Activated CD4-positive, alpha-beta T cell treated with anti-CD3 and anti-CD28 coated beads for 24 hours (primary cell): ENCODE results near the gene PRKCD.
A peak's percentile ranks its signal among the peaks of the same experiment; 100 is the strongest.

Source experiments
- DNase-seq, 2 donors: peaks; one replicate each; pipeline ENCODE4 v3.0.0-alpha.2; 2020; ENCODE audit warnings: low read depth in 2 of 2

PRKCD gene

DNA sequence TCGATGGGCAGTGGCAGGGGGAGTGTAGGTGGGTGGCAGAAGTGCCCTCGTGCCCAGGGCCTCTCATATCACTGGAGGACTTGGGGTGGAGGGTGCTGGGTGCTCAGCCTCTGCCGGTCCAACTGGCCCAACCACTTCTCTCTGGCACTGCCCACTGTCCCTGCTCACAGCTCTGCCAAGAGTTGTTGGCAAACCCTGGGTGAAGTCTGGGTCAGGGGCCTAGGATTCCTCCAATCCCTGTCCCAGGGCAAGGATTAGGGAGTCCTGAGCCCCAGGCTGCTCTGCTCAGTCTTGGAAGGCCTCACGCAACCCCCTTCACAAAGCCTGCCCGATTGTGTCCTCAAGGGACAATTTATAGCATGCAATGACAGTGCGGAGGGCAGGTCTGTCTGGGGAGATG lies 5.2 kb upstream of the PRKCD start:
- DNase-seq, result no peak

DNA sequence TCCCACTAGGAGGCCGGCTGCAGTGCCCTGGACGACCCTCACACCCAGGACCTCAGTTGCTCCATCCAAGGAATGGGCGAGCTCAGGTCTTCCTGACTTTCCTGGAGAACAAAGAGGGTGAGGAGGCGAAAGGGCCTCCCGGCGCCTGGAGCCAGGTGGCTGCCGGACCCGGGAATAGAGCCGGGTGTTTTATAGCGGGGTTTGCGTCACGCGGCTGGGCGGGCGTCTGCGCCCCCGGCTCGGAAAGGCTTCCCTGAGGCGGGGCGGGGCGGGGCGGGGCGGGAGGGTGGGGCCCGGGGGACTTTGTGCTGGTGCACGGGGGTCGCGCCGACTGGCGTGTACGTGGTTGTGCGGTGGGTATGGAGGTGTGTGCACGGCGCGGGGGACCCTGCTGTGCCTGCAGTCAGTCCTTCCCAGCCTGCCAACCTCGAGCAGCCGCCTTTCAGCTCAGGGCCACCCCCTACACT lies 4.6 kb upstream of the PRKCD start:
- no peak for DNase-seq

DNA sequence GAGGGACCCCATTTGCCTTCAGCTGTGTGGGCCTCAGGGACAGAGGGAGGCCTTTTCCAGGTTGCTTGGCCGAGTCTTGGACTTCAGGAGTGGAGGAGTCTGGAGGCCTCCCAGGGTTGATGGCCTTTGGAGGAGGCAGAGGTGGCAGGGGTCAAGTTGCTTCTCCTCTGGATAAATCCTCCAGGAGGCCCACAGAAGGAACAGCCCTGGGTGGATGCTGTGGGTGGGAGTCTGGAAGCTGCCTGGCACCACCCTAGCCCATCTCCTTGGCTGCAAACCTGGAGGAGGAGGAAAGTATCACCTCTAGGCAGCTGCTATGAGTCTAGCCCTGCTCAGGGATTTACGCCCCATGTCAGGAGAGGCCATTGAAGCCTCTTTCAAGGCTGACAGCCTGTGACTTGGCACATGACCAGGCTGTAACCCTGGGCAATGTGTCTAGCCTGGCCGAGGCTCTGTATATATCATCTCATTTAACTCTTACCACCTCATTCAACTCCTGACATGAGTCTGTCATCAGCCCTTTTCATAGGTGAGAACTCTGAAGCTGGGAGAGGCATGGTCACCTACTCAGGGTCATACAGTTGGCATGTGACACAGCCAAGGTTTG lies 2.9 kb upstream of the PRKCD start:
- no peak for DNase-seq

DNA sequence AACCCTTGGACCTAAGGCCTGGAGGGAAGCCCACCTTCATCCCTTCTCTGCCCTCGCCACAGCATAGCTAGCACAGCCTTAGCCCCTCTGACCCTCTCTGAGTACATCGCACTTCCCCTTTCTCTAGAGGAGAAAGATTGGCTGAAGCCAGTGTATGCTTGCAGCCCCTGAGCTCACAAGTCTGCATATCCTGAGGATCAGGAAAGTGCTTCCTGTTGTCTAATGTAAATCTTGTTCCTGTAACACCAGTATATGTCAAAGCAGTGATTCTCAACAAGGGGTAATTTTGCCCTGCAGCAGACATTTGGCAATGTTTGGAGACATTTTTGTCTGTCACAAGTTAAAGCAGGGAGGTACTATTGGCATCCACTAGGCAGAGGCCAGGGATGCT lies 2.2 kb upstream of the PRKCD start:
- no peak for DNase-seq

DNA sequence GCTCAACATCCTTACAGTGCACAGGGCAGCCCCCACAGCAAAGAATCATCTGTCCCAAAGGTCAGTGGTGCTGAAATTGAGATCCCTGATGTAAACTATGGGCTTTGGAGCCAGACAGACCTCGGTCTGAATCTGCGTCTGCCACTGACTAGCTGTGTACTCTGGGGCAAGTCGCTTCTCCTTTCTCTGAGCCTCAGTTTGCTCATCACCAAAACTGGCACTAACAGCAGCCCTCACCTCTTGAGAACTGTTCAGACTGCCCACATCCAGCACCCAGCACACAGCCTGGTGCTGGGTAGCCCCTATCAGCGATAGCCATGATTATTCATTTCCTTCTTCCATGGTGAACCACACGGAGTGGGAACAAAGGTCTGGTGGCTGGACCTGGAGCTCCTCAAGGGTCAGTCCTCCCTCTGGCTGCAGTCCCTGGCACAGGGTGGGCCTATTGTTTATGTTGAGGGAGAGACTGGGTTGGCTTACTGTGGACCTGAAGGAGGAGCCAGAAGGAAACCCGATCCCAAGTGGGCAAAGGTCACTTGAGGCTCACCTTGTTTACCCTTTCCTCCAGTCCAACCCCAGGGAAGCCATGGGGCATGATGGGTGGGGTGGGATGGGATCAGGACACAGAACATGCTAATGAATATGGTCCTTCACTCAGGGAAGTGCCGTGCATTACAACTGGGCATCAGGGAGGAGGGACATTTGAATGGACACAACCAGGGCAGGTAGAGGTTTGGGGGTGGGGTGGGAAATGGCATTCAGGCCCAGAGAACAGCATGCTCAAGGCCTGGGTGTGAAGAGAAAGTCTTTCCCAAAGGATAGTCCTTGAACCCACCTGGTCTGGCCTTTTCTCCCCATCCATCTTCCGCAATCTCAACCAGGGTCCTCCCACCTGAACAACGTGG lies 1.6 kb upstream of the PRKCD start:
- no peak for DNase-seq

DNA sequence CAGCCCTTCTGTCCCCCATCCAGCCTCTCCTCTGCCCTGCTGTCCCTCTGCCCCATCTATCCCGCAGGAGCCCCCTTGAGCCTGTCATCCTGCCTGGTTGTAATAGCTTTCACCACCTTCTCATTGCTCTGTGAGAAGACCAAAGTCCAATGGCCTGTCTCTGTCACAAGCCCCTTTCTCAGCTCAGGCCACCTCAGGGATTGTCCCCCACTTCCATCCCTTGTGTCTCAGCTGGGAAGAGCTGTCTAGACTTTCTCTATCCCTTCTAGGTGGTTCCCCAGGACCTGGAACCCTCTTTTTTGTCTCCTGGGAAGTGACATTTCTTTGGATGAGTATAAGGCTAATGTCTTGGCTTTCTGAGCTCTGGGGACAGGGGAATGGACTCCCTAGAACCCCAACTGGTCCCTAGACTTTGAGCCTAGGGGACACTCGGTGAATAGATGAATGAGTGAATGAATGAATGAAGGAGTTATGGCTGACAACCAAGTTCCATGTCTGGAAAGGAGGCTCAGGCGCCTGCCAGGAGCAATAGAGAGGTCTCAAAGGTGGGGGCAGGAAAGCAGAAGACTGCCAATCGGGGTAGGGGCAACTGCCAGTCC lies 849 bp upstream of the PRKCD start:
- DNase-seq, result no peak

DNA sequence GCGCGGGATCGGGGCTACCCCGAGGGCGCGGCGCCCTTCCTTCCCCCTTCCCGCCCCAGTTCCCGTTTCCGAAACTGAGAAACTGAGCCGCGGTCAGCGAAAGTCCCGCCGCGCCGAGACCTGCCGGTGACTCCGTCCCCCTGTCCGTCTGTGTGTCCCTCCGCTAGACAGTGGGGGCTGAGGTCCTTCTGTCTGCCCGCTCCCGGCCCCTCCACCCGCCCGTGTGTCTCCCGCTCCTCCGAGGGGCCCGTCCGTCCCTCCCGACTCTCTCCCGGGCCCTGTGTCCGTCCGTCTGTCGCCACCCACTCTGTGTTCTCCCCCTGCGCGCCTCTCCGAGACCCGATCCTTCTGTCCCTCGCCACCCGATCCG lies 426 bp downstream of the PRKCD start:
- peak in 1 of 2 donors; percentile 2 for DNase-seq

DNA sequence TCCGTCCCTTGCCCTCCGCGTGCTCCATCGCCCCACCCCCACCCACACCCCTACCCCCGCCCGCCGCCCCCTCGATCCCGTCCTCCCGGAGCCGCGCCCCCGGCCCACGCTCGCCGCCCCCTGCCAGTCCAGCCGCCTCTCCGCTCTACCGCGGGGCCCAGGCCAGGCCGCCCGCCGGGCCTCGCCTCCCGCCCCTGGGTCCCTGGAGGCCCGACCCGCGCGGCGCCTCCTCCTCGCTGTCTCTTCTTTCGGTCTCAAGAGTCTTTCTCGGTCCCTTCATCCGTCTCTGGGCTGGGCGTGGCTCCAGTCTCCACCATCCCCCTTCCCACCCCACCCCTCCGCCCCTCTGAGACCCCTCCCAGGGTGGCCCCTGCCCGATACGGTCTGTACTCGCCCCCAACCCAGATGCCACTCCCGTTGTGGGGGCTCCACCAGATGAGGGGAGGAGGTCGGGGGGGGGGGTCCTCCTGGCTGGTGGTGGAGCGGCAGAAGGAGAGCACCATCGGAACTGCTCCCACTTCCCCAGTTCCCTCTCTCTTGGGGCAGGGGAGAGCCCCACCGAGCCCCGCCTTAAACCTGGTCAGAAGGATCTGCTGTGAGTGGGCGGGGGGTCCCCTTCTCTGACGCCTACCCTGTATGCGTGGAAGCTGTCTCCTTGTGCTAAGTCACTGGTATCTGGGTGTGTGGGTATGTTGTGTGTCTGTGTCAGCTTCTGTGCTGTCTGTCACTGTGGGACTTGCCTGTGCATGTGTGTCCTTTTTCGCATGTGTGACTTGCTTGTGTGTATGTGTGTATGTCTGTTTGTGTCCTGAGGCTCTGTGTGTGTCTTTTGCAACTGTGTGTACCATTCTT lies 1.0 kb downstream of the PRKCD start:
- peak; percentile 16 to 23 for DNase-seq

DNA sequence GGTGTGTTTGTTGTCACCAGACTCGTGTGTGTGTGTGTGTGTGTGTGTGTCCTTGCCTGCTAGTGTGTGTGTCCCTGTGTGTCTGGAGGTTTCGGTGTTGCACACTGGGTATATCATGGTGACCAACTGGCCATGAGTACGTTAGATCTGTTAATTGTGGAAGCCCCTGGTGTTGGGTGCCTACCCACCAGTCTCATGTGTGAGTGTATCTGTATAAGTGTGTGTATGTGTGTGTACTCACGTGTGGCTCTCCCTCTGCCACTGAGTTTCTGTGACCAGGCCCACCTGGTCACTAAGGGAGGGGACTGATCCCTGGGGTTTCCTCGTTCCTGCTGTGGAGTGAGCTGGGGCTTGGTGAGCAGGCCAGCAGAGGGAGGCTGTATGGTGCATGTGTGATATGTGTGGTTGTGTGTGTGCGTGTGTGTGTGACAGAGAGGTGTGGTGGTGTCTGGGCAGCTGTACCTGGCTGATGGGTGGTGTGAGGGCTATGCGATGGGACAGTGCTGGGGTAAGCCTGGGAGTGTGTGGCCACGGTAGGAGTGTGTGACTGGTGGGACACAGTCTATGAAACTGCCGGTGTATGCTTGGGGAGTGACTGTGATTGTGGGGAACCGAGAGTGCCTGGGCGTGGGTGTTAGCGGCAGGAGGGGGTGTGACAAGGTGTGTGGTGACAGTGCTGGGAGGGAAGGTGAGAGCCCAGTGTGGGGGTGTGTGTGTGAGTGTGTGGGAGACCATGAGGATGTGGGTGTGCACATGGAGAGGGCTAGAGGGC lies 1.8 kb downstream of the PRKCD start:
- peak in 1 of 2 donors; percentile 3 for DNase-seq

DNA sequence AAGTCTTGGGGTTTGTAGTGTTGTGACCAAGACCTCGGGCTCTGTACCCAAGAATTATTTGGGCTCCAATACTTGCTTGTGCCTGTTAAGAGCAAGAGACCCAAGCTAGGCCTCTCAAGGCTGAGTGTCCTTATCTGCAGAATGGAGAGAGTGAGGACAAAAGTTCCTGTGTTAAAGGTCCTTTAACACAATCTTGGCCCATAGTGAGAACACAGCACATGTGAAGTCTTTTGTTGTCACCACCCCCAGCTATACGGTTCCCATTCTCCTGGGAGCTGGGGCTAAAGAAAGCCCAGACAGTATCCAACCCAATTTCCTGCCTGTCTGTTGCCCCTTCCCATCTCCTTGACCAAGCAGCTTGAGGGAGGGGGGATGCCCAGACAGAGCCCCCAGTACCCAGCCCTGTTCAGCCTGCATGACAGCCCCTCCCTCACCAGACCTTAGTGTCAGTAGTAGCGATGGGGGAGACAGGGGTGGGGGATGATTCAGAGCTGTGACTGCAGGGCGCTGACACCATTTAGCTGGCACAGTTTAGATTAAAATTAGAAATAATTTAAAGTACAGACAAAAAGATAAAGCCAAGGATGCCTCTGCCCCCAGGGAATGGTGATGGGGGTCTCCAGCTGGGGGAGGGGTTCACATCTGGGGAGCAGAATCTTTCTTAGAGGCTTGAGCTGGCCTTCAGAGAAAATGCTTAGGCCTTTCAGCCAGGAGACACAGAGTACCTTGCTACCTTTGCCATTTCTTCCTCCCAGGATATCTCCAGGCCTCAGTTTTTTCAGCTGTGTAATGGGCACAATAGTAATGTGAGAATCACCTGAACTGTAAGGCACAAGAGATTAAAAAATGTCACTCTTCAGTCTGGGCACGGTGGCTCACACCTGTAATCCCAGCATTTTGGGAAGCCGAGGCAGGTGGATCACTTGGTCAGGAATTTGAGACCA lies 2.7 kb downstream of the PRKCD start:
- DNase-seq, result no peak

DNA sequence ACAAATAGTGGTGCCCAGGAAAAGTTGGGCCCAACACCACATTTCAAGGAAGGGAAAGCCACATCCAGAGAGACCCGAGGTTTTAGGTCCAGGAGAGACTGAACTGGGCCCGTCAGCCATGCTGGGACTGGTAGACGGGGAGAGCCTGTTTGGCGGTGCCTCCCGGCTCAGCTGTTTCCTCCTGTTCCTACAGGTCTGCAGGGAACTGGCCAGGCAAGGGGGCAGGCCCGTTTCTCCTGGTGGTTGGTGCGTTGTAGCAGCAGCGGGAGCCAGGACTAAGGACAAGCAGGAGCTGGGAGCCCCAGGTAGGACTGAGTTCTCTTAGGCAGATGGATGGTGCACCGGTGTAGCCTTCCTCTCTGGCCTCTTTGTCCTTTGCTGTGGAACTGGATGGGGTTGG lies 3.9 kb downstream of the PRKCD start:
- DNase-seq, result no peak

DNA sequence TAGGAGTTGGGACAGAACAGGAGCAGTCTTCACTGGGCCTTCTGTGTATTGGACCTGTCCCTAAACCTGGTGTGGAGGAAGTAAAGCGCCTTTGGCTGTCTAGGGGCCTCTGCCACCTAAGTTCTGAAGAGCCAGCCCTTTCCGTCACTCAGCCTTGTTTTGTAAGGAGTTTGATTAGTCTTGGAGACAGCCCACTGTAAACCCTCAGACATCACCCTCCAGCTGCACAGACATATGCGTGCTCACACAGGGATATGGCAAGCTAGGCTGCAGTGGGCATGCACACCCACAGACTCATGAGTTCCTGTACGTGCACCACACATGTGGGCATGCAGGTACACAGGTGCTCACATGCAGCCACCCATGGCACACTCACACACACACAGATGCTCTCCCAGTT lies 5.2 kb downstream of the PRKCD start:
- DNase-seq, result no peak

DNA sequence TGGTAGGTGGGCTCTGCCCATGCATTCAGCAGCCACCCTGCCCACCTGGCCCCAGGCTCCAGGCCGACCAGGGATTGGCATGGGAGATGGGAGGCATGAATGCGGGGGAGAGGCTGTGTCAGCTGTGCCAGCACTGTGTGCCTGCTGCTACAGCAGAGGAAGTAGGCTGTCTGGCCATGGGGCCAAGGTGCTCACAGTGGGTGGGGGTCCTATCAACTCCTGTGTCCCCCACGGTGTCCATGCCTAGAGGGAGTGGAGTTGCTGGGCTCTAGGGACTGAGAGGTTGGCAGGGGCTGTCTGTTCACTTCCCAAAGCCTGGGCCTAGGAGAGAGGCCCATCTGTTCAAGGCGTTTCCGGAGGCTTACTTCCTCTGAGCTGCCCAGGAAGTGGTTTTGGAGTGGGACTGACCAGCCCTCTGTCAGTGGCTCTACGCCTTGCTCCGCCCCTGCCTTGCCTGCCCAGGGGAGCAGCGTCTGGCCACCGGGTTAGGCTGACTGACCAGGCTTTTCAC lies 5.8 kb downstream of the PRKCD start:
- no peak for DNase-seq

DNA sequence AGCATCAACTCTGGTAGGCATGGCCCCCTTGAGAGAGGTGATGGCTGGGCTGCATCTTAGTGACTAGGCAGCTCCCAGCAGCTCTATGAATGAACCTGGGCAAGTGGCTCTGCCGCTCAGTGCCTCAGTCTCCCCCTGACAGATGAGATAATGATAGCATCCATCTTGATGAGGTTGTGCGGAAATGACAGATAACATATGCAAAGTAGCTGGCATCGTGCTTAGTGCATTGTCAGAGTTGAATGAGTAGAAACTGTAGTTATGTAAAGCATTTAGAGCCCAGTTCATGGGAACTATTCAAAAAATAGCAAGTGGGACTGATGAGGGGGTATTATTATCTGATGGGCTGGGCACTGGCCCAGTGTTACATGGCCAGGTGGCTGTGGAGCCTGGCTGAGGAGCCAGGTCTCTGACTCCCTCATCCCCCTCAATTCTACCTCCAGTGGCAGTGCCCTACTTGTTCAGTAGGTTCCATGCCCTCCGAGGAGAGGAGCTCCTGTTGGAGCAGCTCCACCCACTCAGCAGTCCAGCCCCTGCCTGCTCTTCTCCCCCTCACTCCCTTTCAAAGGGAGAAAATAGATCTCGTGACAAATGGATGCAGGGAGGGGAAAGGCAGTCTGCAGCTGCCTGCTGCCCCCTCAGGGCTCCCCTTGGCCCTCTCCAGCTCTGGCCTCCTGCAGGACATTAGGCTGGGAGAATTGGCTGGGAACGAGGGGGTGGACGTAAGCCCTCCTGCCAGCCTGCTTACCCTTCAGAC lies 6.6 kb downstream of the PRKCD start:
- DNase-seq, result no peak

DNA sequence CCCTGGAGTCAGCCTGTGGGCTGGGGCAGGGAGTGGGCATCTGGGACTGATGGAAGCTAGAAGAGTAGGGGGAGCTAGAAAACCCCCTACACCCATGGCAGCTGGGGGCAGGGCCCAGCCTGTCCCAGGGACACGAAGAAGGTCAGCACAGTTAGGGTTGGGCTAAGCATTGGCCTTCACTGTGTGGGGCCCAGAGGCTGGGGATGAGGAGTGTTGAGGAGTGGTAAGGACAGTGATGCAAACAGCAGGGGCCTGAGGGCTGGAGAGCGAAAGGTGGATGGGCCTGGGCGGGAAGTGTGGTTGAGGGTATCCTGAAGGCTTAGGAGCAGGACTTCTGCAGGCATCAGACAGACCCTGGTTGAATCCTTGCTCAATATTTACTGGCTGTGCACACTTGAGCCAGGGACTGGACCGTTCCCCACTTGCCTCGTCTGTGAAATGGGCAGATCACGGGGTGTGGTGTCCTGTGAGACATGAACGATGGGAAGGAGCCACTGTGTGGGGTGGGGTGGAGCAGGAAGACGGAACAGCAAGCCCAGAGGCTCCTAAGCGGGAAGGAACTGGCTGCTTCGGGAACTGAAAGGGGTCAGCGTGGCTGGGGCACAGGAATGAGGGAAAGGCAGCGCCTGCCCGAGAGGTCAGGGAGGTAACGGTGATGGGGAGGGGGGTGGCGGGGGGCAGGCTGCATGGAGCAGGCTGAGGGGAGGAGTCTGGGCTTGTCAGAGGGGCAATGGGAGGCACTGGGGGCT lies 7.3 kb downstream of the PRKCD start:
- DNase-seq, result no peak

DNA sequence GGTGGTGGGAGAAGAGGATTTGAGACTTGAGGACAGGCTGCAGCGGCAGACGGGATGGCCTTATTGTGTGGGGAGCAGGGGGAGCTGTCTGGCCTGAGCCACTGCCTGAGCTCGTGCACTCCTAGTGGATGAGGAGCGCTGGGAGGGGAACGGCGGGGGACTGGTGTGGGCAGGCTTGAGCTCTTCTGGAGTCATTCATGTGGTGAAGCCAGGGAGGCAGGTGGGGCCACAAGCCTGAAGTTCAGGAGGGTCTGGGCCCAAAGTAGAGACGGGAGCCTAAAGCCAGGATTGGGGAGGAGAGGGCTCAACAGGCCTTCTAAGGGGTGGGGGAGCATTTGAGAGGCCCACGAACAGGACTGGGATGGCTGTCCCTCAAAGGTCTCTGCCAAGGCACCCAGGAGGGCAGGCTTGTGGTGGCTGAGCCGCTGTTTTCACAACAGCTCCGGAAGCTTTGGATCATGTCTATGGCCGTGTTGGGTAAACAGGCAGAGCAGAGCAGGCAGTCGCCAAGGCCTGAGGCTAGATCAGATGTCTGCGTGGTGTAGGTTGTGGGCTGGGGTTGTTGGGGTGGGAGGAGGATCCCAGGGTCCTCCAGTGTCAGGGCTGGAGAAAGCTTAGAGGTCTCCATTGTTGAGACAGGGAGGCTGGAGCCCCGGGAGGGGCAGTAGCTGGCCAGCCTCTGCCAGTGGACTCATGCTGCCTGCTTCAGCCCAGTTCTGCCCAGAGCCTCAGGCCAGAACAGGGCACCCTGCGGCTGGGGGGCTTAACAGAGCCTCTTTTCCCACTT lies 8.2 kb downstream of the PRKCD start:
- DNase-seq, result no peak

DNA sequence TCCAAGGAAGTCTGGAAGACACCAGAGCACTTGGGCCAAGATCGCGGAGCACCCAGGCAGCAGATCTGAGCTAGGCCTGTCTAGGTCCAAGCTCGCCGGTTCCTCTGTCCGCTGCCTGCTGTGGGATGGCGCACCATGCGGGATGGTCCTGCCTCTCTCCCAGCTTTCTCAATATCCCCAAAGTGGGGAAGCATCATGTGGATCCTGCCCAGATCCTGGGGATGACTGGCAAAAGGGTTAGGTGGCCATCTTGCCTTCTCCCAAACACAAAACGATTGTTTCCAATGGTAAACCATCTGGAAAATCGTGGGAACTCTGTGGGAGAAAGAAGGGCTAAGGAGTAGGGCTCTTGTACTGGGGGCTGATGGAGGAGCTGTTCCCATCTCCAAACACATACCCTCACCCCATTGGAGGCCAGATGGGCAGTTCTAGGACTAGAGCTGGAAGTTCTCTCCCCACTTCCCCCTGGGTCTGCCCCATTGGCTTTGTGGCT lies 8.9 kb downstream of the PRKCD start:
- no peak for DNase-seq
